SK-N-MC (cell line): ENCODE data around the gene SEL1L3.

Source experiments
- EZH2 ChIP-seq: fragments of 200-600 bp; sonication (generic); IDR thresholded peaks from one replicate; pipeline ENCODE4 v1.6.1; 2017; ENCODE audit warnings: antibody characterized with exemption
- POLR2AphosphoS5 ChIP-seq: IDR thresholded peaks from 2 replicates; pipeline ENCODE4 v1.6.1; 2012; ENCODE audit warnings: mild to moderate bottlenecking, low read depth, low read length, borderline replicate concordance

GRCh38 chr4:25803720-25804225 lies 59.0 kb downstream of the SEL1L3 start:
- TF ChIP-seq EZH2 (no peak), POLR2AphosphoS5 (no peak)
